NCI-H524 (cell line): Measurements from ENCODE around the gene CYFIP1.
"Not testable (repeated sequence)": the region's sequence is repeated elsewhere in the genome, so short reads cannot be mapped to it uniquely, and the experiment has no call there.

Experiments
- DNase-seq, 2 experiments: peaks; one replicate each; lab custom pipeline; 2025; lab: John Stamatoyannopoulos, UW

Gene CYFIP1

DNA sequence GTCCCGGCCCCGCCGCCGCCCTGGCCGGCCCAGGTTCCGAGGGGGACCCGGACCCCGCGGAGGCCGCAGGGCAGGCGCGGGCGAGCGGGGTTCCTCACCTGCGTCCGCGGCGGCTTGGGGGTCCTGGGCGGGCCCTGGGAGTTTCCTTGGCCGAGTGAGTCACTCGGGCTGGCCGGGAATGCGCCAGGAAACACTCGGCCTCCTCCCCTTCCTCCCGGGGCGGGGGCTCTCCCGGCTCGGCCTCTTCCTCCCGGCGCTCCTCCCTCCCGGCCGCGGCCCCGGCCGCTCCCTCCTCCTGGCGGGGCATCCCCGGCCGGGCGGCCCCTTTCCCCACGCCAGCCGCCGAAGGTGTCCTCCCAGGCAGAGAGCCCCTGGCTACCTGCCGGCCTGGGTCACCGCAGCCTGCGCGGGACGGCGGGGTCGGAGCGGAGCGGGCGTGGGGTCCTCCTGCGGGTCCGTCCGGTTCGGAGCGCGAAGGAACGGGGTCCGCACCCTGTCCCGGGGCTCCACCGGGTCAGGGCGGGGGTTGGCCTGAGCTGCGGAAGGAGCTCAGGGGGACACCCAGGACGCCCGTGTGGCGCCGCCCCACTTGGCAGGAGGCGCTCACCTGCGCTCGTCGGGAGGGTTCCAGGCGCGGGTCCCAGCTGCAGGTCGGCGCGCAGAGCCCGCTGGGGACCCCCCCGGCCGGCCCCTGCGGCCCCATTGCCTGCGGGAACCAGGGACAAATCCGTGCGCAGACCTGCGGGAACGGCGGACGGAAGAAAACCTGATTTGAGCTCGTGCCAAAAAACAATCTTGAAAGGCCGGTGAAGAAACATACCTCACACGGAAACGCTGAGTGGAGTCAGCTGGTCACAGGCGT, at the start of gene CYFIP1:
CYFIP1 (minus strand) TSS at position 180 of the 862 bp plus-strand sequence. CDS start 33,083 bp downstream, outside the sequence.
- peak in 1 of 2 experiments; percentile 49 for DNase-seq

GRCh38 chr15:23026218-23026617, 46.0 kb upstream of the CYFIP1 start:
- no peak for DNase-seq

DNA sequence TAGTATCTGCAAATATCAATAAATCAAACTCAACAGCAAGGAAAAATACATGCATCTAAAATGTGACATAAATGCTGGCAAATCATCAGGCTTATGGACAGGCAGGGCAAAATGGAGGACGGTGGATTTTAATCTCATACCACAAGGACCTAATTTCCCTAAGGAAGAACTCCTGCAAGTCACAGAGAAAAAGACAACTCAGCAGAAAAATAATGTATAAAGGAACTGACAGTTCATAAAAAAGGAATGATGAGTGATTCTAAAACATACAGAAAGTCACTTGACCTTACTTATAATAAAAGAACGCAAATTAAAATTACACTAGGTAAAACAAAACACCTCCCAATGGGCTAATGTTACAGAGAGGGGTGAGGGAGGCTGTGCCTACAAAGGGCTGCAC, 42.0 kb upstream of the CYFIP1 start:
- no peak for DNase-seq

- no peak for DNase-seq
Measured at GRCh38 chr15:23014394-23015000, 34.3 kb upstream of the CYFIP1 start.

GRCh38 chr15:23013681-23014080, 33.5 kb upstream of the CYFIP1 start:
- DNase-seq = no peak

GRCh38 chr15:23012616-23013015, 32.4 kb upstream of the CYFIP1 start:
- DNase-seq = not testable (repeated sequence)

DNA sequence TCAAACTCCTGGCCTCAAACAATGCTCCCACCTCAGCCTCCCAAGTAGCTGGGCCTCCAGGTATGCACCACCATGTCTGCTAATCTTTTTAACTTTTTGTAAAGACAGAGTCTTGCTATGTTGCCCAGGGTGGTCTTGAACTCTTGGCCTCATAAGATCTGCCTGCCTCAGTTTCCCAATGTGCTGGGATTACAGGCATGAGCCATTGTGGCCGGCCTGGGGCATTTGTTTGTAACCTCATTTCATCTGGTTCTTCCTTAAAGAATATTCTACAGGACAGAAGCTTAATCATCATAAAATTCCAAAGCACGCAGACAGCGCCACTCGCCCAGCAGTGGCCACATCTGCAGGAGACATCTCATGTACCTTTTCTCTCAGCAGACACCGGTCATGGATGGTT, 23.6 kb upstream of the CYFIP1 start:
- DNase-seq = no peak

DNA sequence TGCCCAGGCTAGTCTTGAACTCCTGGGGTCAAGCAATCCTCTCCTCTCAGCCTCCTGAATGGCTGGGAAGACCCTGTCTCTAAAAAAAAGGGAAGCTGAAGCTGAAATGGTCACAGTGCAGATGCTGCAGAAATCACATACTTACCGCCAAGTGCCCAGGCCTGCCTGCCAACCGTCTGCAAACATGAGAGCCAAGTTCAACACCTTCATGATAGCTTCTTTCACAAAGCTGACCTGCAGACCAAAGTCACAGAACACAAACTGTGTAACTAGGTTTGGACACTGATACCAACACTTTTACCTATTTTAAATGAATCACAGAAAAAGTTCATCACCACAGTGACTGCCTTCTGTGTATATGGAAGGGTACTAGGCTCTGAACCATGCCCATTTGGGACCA, 22.8 kb upstream of the CYFIP1 start:
- no peak for DNase-seq

GRCh38 chr15:22995795-22996194, 15.6 kb upstream of the CYFIP1 start:
- no peak for DNase-seq

DNA sequence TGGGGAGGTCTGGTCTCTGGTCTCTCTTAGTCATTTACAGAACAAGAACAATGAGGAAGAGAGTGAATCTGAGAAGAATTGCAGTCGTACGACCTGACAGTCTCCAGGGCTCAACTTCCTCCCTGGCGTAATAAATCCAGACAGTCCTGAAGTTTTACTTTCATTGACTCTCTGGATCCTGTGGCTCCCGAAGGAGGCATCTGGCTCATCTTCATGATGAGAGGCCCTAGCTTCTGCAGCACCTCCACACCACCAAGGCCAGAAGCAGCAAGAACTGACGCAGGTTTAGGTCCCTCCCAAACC, 11.8 kb upstream of the CYFIP1 start:
- DNase-seq = no peak

- DNase-seq = no peak
Measured at GRCh38 chr15:22989576-22990477, 9.7 kb upstream of the CYFIP1 start.

DNA sequence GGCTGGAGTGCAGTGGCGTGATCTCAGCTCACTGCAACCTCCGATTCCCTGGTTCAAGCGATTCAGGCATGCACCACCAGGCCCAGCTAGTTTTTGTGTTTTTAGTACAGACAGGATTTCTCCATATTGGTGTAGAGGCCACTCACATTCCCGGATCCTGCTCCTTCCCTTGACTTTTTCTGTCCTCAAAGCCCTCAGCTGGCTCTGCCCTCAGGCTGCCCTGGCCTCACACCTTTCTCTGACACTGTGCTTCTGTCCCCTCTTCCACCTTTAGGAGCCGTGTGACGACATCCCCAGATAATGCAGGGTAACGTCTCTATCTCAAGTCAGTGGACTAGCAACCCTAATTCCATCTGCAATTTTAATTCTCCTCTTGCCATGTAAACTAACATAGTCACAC, 8.6 kb upstream of the CYFIP1 start:
- DNase-seq = no peak

DNA sequence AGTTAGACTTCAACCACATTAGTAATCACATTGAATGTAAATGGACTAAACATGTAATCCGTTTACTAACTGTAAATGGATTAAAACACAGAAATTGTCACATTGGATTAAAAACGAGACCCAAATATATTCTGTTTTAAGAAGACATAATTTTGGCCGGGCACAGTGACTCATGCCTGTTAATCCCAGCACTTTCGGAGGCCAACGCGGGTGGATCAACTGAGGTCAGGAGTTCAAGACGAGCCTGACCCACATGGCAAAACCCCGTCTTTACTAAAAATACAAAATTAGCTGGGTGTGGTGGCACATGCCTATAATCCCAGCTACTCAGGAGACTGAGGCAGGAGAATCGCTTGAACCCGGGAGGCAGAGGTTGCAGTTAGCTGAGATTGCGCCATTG, 1.8 kb upstream of the CYFIP1 start:
- not testable (repeated sequence) for DNase-seq

DNA sequence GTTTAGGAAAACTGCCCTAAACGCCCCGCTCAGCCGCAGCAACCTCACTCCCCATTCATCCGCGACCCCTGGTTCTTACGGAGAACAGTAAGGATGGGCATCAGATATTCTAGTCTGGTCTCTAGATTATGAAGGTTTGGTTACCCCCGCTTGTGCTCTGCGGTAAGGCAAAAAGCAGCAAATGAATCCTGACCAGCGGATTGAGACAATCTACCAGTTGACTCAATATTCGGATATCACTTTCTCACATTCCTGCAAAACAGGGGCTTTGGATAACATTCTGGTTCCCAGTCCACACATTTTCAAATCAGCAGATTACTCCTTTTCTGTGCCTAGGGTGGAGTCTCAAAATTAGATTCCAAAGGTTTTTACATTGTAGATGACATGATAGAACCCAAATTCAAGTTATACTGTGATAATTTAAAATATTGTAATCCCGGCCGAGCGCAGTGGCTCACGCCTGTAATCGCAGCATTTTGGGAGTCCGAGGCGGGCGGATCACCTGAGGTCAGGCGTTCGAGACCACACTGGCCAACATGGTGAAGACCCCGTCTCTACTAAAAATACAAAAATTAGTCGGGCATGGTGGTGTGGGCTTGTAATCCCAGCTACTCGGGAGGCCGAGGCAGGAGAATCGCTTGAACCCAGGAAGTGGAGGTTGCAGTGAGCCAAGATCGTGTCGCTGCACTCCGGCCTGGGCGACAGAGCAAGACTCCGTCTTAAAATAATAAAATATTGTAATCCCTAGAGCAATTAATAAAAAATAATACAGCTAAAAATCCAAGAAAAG, 1.1 kb upstream of the CYFIP1 start:
- DNase-seq = peak in 1 of 2 experiments; percentile 35

GRCh38 chr15:22979238-22980188, 655 bp downstream of the CYFIP1 start:
- DNase-seq = peak; percentile 25 to 63

DNA sequence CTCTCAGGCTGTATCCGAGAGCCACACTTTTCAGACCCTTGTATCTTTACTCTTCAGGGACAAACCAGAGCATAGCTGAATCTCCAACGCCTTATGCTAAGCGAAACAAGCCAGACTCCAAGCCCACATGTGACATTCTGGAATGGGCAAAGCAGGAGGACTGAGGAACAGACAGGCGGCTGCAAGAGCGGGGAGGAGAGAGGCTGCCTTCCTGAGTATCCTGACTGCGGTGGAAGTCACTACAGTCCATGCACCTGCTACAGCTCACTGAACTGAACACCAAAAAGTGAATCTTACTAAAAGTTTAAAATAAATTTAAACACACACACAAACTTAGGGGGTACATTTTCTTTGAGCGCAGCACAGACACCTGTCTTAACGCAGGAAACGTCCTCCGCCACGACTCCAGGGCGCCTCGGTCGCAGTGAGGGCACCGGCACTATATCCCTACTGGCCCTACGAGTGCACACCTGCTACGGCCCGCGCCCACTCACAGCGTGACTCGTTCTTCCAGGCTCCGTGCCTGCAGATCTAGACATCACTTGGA, 1.4 kb downstream of the CYFIP1 start:
- DNase-seq = peak in 1 of 2 experiments; percentile 42

DNA sequence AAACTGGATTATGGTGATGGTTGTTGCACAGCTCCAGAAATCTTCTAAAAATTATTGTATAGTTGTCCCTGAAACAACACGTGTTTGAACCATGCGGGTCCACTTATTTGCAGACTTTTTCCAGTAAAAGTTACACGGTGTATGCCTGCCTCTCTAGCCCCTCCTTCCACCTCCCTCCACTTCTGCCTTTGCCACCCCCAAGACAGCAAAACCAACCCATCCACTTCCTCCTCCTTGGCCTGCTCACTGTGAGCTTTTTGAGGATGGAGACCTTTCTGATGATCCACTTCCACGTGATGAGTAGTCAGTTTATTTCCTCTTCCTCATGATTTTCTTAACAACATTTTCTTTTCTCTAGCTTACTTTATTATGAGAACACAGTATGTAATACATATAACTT, 5.4 kb downstream of the CYFIP1 start:
- no peak for DNase-seq

DNA sequence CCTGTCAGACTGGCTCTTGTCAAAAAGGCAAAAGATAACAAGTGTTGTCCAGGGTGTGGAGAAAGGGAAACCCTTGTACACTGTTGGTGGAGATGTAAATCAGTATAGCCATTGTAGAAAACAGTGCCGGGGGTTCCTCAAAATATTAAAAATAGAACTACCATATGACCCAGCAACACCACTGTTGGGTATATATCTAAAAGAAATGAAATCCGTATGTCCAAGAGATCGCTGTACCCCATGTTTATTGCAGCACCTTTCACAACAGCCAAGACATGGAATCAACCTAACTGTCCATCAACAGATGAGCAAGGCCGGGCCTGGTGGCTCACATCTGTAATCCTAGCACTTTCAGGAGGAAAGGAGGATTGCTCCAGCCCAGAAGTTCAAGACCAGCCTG, 6.2 kb downstream of the CYFIP1 start:
- DNase-seq = no peak

- DNase-seq = no peak
Measured at GRCh38 chr15:22973286-22973685, 6.9 kb downstream of the CYFIP1 start.

DNA sequence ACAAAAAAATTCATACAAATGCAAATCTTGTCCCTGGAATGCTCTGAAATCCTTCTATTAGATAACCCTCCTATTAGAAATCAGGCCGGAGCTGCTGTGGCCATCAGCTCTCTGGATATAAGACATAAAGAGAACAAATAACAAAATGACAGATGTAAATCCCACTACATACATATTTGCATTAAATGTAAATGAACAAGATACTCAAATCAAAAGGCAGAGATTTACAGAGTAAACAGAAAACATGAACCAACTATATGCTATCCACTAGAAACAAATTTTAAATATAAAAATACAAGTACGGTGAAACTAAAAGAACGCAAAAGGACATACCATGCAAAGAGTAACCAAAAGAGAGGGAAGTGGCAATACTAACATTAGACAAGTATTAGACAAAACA, 10.7 kb downstream of the CYFIP1 start:
- no peak for DNase-seq
